ENCODE results near the gene FABP7.

The FABP7 gene

DNA sequence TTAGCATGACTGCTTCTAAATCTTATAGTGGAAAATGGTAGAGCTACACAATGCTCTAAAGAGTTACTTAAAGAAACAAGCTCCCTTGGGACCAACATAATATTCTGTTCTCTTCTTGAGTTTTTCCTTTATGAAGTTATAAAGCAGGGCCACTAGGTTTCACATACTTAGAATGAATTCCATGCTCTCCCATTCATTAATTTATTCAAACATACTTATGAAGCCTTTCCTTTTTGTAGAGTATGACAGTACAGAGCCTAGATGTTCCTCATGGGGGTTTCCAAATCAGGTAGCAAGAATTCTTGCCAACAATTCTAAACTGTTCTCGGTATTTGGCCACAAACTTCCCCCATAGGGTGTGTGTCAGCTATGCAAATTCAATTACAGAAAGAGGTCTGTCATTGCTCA is 20.6 kb upstream of the FABP7 start:
- peak; percentile 50 for DNase-seq (ENCODE audit: low spot score)

DNA sequence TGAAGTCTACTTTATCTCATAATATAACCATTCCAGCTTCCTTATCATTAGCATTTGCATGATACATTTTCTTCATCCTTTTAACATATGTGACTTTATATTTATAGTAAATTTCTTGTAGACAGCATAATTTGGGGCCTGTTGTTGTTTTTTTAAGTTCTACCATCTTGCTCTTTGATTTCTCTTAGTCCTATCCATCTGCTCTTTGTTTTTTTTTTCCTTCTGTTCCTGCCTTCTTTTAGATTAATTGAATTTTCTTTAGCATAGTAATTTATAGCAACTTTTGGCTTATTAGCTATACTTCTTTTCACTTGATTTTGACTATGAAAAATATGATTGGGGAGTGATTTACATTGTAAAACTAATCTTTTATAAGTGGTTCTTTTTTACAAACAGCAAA is 19.2 kb upstream of the FABP7 start:
- no peak for DNase-seq (ENCODE audit: low spot score)

DNA sequence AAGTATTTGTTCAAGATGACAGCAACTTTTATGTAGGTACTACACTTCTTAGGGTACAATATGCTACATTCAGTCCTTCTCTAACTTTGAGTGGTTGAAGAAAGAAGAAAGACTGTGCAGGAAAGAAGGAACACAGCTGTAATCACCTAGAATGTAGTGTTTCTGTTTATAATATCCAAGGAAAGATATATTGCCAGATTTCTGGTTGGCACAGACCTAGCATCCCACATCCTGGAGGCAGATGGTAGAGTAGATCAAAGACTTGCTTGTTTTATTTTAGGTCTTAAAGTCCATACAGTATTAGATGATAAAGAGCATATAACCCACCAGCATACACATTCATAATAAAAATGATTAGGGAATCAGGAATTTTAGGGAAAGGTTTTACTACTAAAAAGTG is 13.3 kb upstream of the FABP7 start:
- DNase-seq (ENCODE audit: low spot score): no peak

DNA sequence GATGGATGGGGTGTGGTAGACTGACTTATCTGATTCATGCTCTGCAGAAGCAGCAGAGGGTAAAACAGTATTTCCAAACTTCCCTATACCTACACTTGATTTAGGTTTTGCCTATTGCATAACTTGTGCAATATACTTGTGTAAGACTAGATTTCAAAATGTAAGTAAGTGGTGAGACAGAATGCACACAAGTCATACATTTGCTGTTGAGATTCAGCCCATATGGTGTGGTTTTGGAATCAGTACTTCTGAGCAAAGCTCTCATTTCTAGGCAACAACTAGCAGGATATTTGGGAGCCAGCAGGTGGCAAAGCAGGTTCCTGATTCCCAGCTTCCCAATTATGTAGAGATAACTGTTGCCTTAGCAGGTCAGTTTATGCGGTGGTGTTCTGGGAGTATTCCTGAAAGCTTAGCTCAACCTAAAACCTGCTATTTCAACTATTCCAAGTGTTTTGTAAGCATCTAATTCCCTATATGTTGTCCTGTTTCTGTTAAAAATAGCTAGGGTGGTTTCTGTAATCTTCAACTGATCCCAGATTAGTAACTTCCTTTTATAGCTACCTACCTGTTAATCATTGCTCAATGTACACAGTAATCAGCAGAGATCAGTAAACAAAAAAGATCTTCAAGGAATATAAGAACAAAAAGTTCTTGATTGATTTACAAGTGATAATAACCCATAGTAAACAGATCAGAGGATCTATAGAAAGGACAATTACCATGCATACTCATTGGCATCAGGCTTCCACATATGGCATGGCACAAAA is 8.5 kb upstream of the FABP7 start:
- no peak for DNase-seq (ENCODE audit: low spot score)

DNA sequence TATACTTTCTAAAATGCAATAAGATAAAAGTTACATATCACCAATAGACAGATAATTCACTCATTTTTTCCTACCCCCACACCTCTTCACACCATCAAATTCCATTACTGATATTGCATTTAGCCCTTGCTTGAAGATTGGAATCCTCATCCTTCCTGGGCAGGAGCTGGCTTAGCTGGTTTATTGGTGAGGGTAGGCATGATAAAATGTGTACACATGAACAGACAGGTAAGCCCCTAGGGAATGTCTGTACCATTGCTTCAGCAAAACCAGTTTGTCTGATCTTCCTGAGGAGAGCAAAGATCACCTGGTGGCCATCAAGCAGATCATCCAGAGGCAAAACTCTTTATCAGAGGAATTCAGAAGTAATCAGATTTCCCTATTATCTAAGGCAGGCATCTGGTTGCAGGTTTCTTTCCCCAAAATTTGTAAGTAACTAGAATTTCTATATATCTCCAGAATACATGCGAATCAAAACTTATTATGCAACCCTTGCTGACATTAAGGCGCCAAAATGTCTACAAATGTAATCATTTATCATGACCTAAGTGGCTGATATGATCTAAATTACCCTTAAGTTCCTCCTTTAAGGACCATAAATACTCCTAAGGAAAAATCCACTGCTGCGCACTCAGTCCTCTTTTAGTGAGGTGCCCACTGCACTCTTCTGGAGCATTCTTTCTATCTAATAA is 6.6 kb upstream of the FABP7 start:
- peak; percentile 84 for DNase-seq (ENCODE audit: low spot score)

DNA sequence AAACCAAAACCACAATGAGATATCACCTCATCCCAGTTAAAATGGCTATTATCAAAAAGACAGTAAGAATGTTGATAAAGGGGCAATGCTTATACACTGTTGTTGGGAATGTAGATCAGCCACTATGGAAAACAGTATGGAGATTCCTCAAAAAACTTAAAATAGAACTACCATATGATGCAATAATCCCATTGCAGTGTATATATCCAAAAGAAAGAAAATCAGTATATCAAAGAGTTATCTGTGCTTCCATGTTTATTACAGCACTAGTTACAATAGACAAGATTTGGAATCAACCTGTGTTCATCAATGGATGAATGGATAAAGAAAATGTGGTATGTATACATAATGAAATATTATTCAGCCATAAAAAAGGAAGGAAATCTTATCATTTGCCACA is 3.5 kb upstream of the FABP7 start:
- no peak for DNase-seq (ENCODE audit: low spot score)

DNA sequence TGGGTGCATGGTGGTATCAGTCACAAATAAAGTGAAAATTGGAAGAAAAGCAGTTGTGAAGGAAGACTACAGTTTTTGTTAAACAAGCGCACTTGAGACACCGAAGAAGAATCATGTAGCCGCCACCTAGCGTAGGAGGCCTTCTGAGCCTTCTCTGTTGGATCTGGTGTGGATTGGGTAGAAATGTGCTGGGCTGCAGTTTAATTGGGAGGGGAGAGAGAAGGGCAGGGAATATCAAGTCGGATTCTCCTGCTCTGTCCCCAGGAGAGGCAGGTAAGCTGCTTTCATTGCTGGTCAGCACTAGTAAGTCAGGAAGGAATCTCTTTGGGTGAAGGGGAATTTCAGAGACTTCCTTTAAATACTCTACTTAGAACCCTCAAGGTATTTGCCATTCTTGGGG is 1.2 kb upstream of the FABP7 start:
- DNase-seq (ENCODE audit: low spot score): no peak

DNA sequence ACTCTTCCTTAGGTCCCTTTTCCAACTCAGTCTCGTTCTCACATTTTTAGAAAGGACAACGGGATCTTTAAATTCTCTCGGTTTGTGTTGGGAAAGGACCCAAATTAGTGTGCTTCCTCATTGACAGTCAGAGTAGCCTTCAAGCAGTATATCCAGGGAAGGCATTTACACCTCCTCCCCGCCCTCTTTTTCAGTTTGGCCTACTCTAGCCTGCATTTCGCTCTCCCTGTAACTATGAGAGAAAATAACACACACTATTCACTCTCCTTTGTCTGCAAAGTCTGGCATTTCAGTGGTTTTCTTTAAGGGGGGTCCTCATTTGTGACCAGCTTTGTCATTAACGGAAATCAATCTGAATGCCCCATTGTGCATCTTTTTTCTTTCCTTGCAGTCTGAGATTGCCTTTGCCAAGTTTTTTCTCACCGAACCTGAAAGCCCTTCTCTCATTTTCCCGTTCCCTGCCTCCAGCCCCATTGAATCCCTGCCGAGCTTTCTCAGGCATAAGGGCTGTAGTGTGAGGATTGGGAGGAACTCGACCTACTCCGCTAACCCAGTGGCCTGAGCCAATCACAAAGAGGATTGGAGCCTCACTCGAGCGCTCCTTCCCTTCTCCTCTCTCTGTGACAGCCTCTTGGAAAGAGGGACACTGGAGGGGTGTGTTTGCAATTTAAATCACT is 393 bp upstream of the FABP7 start:
- DNase-seq (ENCODE audit: low spot score): no peak

DNA sequence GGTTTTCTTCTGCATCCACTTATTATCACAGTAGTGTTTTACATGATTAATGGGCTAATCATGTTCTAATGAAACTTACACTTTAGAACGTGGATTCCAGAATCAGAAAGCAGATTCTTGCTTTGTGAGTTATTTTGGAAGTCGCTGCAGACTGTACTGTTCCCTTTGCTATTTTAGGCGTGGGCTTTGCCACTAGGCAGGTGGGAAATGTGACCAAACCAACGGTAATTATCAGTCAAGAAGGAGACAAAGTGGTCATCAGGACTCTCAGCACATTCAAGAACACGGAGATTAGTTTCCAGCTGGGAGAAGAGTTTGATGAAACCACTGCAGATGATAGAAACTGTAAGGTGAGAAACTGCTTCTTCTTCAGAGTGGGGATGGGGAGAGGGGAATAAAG is 598 bp downstream of the FABP7 start:
- no peak for DNase-seq (ENCODE audit: low spot score)

DNA sequence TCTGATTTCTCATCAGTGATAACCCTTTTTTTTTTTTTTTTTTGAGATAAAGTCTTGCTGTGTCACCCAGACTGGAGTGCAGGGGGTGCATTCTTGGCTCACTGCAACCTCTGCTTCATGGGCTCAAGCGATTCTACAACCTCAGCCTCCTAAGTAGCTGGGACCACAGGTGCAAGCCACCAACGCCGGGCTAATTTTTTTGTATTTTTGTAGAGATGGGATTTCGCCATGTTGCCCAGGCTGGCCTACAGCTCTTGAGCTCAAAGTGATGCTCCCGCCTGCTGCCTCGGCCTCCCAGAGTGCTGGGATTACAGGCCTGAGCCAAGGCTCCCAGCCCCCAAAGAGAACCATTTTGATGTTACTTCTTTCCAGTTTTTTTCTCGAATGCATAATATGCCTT is 2.2 kb downstream of the FABP7 start:
- no peak for DNase-seq (ENCODE audit: low spot score)

DNA sequence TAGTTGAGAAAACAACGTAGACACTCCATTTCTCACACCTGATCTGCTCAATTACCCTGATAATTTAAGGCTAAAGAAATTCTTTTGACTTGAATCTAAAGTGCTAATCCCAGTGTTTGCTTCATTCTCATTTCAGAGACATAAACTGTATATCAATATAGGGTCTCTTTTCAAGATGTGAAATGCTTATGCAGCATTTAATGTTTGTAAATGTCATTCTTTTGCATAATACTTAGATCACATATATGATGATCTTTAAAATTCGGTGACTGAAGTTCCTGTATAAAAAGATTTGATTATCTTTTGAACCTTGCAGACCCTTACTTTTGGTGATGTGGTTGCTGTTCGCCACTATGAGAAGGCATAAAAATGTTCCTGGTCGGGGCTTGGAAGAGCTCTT is 3.9 kb downstream of the FABP7 start:
- DNase-seq (ENCODE audit: low spot score): no peak

DNA sequence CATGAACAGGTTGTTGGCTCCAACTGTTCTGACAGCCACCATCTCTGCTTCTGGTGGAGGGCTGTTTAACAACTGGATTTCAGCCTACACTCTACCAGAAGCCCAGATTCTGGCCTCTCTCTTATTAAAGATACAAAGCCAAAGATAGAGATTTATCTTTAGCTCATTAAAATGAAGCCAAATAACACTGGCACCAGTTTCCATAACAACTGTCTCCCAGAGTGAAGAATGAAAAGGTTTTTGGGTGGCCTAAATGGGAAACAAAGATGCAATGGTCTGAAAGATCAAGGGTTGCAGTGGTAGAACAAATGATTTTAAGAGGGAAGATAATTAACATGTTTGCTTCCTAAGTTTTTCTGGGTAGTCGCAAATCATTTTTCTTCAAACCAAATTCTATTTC is 6.4 kb downstream of the FABP7 start:
- DNase-seq (ENCODE audit: low spot score): no peak

DNA sequence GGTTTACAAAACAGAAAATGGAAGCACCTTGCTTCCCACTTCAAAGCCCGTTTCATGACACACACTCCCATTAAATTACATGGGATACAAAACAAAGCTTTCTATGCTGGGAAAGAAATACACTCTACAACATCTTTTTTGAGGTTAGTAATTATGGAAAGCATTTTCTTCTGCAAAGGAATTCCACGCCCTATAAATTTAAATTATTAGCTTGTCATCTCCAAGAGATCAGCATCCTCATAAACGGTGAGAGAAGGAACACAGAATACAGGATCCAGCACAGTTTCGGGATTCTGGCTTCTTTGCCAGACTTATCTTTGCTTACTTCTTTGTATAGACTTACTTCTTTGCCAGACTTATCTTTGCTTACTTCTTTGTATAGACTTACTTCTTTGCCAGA is 8.2 kb downstream of the FABP7 start:
- DNase-seq (ENCODE audit: low spot score): no peak

DNA sequence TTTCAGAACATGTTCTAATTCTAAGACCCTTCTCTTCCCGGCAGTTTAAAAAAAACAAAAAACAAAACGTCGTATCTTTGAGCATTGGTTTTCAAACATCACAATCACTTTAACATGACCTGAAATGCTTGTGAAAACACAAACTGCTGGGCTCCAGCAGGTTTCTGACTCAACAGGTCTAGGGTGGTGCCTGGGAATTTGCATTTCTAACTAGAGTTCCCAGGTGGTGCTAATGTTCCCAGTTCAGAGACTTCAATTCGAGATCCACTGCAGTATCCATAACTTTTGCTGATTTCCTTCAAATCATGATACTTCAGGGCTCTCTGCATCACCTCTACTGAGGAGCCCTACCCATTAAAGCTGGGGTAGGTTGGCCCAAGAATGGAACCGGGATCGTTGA is 8.7 kb downstream of the FABP7 start:
- no peak for DNase-seq (ENCODE audit: low spot score)

DNA sequence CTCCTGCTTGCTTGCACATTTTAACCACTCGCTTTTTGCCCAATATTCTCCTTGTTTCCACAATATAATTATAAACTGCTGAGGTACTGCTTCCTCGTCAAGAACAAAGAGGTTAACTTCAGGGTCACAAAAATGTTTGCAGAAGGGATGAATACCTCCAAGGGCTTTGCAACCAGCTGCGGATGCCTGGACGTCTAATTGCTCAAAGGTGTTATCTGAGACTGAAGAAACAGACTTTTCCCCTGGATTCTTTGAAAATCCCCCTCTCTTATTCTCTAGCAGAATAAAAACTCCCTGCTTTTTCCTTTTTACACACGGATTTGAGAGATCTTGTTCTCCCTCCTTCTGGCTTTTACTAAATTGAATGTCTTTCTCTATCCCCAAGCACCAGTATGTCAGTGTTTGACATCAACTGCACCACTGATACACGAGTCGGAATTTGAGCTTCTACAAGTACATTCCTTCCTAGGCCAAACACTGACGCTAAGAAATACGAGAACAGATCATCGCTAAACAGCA is 9.2 kb downstream of the FABP7 start:
- no peak for DNase-seq (ENCODE audit: low spot score)

DNA sequence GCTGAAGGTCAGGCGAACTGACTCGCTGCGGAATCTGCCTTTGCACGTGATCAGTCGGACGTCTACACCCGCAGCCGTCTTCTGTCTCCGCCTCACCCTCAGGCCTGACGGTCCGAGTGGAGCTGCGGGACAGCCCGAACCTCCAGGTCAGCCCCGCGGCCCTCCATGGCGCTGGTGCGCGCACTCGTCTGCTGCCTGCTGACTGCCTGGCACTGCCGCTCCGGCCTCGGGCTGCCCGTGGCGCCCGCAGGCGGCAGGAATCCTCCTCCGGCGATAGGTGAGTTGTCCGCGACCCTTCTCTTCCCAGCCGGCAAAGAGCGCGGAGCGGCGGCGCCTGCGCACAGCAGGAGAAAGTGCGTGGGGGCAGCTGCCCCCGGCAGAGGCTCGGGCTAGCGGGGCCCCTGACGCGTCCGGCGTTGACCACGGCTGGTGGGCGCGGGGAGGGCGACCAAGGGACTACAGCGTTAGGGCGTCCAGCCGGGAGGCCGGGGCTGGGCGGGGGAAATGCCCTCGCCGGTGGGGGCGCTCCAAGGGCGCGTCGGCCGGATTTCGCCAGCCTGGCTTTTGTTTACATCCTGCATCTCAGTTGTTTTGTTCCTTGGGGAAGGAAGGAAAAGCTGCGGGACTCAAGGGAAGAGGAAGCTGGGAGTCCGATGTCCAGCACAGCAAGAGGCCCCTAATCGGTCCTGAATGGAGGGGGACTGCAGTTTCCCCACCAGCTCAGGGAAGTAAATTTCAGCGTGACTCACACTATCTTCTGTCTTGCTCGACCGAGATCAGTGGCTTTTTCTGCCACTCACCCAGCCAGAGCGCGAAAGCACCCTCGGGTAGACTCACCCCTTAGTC is 9.9 kb downstream of the FABP7 start, which contains the start of gene SMPDL3A:
Gene SMPDL3A, plus strand, starts transcription at position 77 of the 846 bp plus-strand sequence. Its CDS starts 89 bp downstream, at position 166.
- peak; percentile 83 for DNase-seq (ENCODE audit: low spot score)

DNA sequence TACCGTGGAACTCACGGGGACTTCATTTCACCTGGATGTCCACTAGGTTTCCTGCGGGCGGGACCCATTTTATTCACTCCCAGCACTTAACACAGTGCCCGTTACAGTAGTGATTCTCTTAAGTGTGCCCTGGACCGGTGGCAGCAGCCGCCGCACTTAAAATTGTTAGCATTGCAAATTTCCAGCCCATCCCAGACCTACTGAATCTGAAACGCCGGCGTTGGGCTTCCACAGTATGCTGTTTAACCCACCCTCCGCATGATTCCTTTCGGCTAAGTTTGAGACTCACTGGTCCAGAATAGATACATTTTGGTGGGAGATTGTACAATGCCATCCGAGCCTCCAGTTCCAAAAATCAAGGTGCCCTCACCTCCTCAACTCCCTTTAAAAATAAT is 10.5 kb downstream of the FABP7 start:
- DNase-seq (ENCODE audit: low spot score): no peak

DNA sequence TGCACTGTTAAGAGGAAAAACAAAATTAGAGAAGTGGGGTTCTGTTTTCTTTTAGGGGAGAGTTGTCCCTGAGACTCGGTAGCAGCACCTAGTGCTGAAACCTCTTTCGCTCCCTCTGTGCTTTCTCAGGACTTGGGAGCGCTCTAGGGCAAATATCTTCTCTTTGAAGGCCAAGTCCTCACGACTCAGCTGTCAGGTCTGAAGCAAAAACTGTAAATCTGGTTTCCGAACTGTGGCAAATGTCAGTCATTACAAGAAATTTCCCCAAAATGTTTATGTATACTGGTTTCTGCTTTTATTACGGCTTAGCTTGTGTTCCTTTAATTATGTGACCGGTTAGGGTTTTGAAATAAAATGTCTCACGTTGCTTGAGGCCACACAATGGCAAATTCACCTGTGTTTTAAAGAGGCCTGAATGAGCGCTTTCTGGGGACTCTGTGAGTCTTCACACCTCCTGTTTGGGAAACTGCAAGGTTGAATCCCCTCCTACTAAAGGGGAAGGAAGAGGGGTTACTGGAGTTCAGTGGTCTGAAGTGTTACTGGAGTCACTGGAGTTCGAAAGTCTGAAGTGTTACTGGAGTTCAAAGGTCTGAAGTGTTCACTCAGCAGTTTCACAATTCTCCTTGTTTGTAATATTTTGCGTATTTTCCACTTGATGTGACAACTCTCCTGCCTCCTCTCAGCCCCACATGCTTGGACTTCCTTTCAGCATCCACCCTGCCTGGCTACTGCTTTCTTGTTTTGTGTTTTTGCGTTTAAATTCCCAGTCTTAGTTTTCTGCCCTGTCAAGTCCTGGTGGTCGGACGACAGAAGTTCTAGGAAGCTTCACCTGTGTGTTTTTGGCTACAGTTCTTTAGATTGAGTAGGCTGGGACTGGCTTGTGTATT is 11.2 kb downstream of the FABP7 start:
- peak; percentile 22 for DNase-seq (ENCODE audit: low spot score)

DNA sequence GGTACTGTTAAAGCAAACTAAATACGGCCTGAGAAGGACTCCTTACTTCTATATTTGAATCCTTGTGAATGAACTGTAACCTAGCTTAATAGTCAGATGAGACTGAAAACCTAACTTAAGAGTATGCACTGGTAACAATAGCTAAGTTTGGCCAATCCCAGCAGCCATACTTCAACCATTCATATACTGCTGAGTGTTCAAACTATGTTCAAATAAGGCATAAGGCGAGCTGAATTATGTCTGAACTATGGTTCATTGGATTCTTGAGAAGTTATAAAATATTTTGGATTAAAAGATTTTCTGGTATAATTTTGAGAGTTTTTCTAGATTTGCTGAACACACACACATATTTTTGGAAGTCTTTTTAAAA is 11.8 kb downstream of the FABP7 start:
- no peak for DNase-seq (ENCODE audit: low spot score)

DNA sequence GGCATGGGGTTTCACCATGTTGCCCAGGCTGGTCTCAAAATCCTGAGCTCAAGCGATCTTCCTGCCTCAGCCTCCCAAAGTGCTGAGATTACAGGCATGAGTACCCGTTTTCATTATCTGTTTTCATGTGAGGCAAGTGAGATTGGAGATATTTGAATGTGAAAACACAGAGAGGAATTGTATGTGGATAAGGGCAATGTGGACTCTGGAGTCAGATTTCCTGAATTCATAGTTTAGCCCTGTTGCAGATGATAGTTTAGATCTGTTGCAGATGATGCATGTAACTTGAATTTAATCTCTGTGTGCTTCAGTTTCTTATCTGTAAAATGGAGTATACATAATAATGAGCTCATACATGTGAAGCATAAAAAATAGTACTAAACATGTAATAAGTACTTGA is 13.2 kb downstream of the FABP7 start:
- no peak for DNase-seq (ENCODE audit: low spot score)

DNA sequence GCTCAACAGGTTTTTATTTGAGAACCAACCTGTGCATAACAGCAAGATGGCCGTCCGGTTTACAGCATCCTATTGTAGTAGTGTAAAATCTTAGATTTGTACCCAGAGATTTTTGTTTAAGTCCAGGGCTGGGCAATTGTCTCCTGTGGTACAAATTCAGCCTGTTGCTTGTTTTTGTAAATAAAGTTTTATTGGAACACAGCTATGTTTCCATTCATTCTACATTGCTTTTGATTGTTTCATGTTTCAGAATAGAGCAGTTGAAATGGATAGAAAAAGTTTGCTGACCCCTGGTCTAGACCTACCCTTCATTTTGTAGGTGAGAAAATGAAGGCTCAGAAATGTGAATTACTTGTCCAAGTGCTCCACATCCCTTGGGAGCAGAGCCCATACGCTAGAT is 18.0 kb downstream of the FABP7 start:
- DNase-seq (ENCODE audit: low spot score): no peak

Data from SK-N-DZ (cell line).